HepG2 (cell line): ENCODE measurements around the gene RASAL1. TPM values are rescaled to one million over a fixed set of nuclear protein-coding genes. Genes with fewer than 3 reads are reported as not detected.

Experiments used
- CENPX ChIP-seq: sonication (generic); formaldehyde crosslinking; IDR thresholded peaks from 2 replicates; pipeline ENCODE4 v1.9.0; 2021; ENCODE audit warnings: mild to moderate bottlenecking, missing genetic modification reagents, moderate library complexity
- GATAD2A ChIP-seq: IDR thresholded peaks from 2 replicates; pipeline ENCODE4 v1.6.1; 2016
- NFRKB ChIP-seq: fragments of 450-650 bp; IDR thresholded peaks from 2 replicates; pipeline ENCODE4 v1.6.1; 2017
- ONECUT2 ChIP-seq: sonication (generic); formaldehyde crosslinking; IDR thresholded peaks from 2 replicates; pipeline ENCODE4 v1.4.0; 2020; ENCODE audit warnings: missing genetic modification reagents
- PHF8 ChIP-seq: sonication (generic); formaldehyde crosslinking; IDR thresholded peaks from 2 replicates; pipeline ENCODE4 v1.5.0; 2020; ENCODE audit warnings: missing genetic modification reagents
- RXRB ChIP-seq: IDR thresholded peaks from 2 replicates; pipeline ENCODE4 v1.6.1; 2016; ENCODE audit warnings: borderline replicate concordance, missing genetic modification reagents, missing compliant biosample characterization
- SALL1 ChIP-seq: sonication (generic); formaldehyde crosslinking; IDR thresholded peaks from 2 replicates; pipeline ENCODE4 v1.8.0; 2022; ENCODE audit warnings: mild to moderate bottlenecking, missing genetic modification reagents
- SOX5 ChIP-seq: IDR thresholded peaks from 2 replicates; pipeline ENCODE4 v1.6.1; 2016; ENCODE audit warnings: borderline replicate concordance
- SP5 ChIP-seq: IDR thresholded peaks from 2 replicates; pipeline ENCODE4 v1.6.1; 2016; ENCODE audit warnings: low read depth, borderline replicate concordance
- SRSF9 ChIP-seq: fragments of 200-400 bp; formaldehyde crosslinking; IDR thresholded peaks from 2 replicates; pipeline ENCODE4 v1.6.1; 2018; ENCODE audit warnings: borderline replicate concordance, mild to moderate bottlenecking, low read depth, low read length; ENCODE audit not compliant: insufficient read depth, poor library complexity, severe bottlenecking
- TBX2 ChIP-seq: sonication (generic); formaldehyde crosslinking; IDR thresholded peaks from 2 replicates; pipeline ENCODE4 v1.5.0; 2020; ENCODE audit warnings: missing genetic modification reagents, mild to moderate bottlenecking, borderline replicate concordance
- ZBTB38 ChIP-seq: sonication (generic); formaldehyde crosslinking; IDR thresholded peaks from 2 replicates; pipeline ENCODE4 v1.5.1; 2020; ENCODE audit warnings: mild to moderate bottlenecking, missing genetic modification reagents
- ZBTB7A ChIP-seq: sonication (generic); formaldehyde crosslinking; IDR thresholded peaks from 2 replicates; pipeline ENCODE4 v1.8.0; 2022; ENCODE audit warnings: mild to moderate bottlenecking, missing genetic modification reagents
- ZC3H13 ChIP-seq: sonication (generic); formaldehyde crosslinking; IDR thresholded peaks from 2 replicates; pipeline ENCODE4 v1.8.1; 2023; ENCODE audit warnings: mild to moderate bottlenecking, missing genetic modification reagents, moderate library complexity
- ZNF143 ChIP-seq: sonication (generic); formaldehyde crosslinking; IDR thresholded peaks from 2 replicates; pipeline ENCODE4 v1.4.0; 2020; ENCODE audit warnings: missing genetic modification reagents
- ZNF543 ChIP-seq: sonication (generic); formaldehyde crosslinking; IDR thresholded peaks from 2 replicates; pipeline ENCODE4 v1.4.0; 2020; ENCODE audit warnings: mild to moderate bottlenecking, missing genetic modification reagents
- ZNF605 ChIP-seq: sonication (generic); formaldehyde crosslinking; IDR thresholded peaks from 2 replicates; pipeline ENCODE4 v1.8.0; 2022; ENCODE audit warnings: mild to moderate bottlenecking, missing genetic modification reagents
- ZNF629 ChIP-seq: sonication (generic); formaldehyde crosslinking; conservative IDR thresholded peaks from 2 replicates; pipeline ENCODE4 v1.5.0; 2020; ENCODE audit warnings: missing genetic modification reagents
- ZNF788 ChIP-seq: sonication (generic); formaldehyde crosslinking; IDR thresholded peaks from 2 replicates; pipeline ENCODE4 v1.5.0; 2020; ENCODE audit warnings: mild to moderate bottlenecking, missing genetic modification reagents, borderline replicate concordance
- ZSCAN20 ChIP-seq: sonication (generic); formaldehyde crosslinking; IDR thresholded peaks from 2 replicates; pipeline ENCODE4 v1.4.0; 2020; ENCODE audit warnings: missing genetic modification reagents, mild to moderate bottlenecking, borderline replicate concordance
- polyA plus RNA-seq, 8 experiments: library from polyadenylated mRNA; depleted of rRNA in 3 of 8; stranded (reverse) in 7 of 8; unstranded in 1 of 8; fragments of >200 nt; fragmentation: Illumina TruSeq in 4 of 8; extraction: Trizol in 4 of 8; gene quantifications; 2 replicates each; pipeline versions ENCODE4 v1.2.1 to v1.2.3, GENCODE V29; 2011 to 2016; ENCODE audit warnings: low read depth in 4 of 8, missing spikeins in 1 of 8, mixed read lengths in 1 of 8; ENCODE audit not compliant: insufficient read depth in 1 of 8
- total RNA-seq, 5 experiments: library from RNA; depleted of rRNA; stranded (reverse); fragments of >200 nt; fragmentation: Illumina TruSeq; extraction: Trizol; gene quantifications; 2 replicates each; pipeline ENCODE4 v1.2.3, GENCODE V29; 2016; ENCODE audit warnings: low read depth in 1 of 5
- TF ChIP-seq, protein P1 (sequence below): sonication (generic); formaldehyde crosslinking; IDR thresholded peaks from 2 replicates; pipeline ENCODE4 v1.4.0; 2020; ENCODE audit warnings: missing genetic modification reagents
- TF ChIP-seq, protein P2 (sequence below): sonication (generic); formaldehyde crosslinking; IDR thresholded peaks from 2 replicates; pipeline ENCODE4 v1.8.0; 2022; ENCODE audit warnings: mild to moderate bottlenecking, missing genetic modification reagents, borderline replicate concordance
- TF ChIP-seq, protein P3 (sequence below): sonication (generic); formaldehyde crosslinking; IDR thresholded peaks from 2 replicates; pipeline ENCODE4 v1.4.0; 2020; ENCODE audit warnings: mild to moderate bottlenecking, missing genetic modification reagents
- TF ChIP-seq, protein P4 (sequence below): sonication (generic); formaldehyde crosslinking; IDR thresholded peaks from 2 replicates; pipeline ENCODE4 v1.5.1; 2020; ENCODE audit warnings: mild to moderate bottlenecking, missing genetic modification reagents, borderline replicate concordance
- TF ChIP-seq, protein P5 (sequence below): sonication (generic); formaldehyde crosslinking; IDR thresholded peaks from 2 replicates; pipeline ENCODE4 v1.5.1; 2020; ENCODE audit warnings: mild to moderate bottlenecking, moderate library complexity, missing genetic modification reagents

RASAL1 gene
- total and polyA plus RNA-seq, 2 of the 13 experiments (the other 11 are each of a cell fraction or from before 2014, with no cell fraction given) = not detected

DNA sequence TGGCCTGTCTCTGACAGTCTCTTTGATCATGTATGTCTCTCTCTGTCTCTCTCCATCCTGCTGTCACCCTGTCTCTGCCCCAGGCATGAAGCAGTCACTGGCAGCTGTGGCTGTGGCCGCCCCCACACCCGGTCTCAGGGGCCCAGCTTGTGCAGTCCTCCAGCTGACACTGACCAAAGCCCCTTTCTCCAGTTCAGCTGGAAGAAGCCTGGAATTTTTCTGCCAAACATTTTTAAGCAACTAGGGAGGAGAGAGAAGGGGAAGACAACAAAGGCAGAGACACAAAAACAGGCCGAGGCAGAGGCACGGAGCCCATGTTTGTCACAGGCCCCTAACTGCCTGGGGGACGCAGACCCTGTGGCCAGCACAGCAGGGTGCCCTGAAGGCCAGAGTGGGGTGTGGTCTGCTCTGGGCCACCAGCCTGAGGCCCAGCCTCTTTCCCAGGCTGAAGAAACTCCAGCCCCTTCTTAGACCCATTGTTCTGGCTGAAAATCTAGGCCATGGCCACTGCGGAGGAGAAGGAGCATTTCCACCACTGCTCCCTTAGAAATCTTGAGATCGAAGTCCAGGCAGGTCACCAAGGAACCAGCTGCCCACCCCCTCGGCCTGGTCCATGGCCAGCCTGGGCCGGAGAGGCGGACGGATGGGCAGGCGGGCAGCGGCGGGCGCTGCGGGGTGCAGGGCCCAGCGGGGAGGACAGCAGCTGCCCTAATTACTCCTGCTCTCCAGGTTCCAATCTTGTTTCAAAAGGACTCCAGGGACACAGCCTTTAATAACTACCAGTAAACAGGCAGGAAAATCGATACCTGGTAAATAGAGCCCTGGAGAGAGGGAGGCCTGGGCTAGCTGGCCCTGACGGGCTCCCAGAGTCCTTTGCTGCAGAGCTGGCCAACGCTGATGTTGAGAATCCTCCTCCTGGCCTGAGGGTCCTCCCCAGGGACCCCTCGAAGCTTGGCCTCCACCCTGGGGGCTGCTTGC is 64.1 kb downstream of the RASAL1 start (continued):
- no peak for TF ChIP-seq ZSCAN20
- TF ChIP-seq TBX2 (CRISPR knock-in tag) = peak; percentile 51; the same call in 1 of the 2 replicates
- TF ChIP-seq ZNF143 = peak; percentile 77
- TF ChIP-seq ONECUT2 (CRISPR knock-in tag) = peak; percentile 98
- peak; percentile 33; the same call in 1 of the 2 replicates for TF ChIP-seq ZNF605
- no peak for TF ChIP-seq SP5
- TF ChIP-seq RXRB (CRISPR knock-in tag) = peak; percentile 42; the same call in 1 of the 2 replicates
- peak; percentile 58 for TF ChIP-seq GATAD2A
- peak; percentile 29; the same call in 1 of the 2 replicates for TF ChIP-seq SOX5
- no peak for TF ChIP-seq CENPX (CRISPR knock-in tag)
- TF ChIP-seq ZC3H13 = no peak
- TF ChIP-seq NFRKB = no peak
- TF ChIP-seq, protein P1, sequence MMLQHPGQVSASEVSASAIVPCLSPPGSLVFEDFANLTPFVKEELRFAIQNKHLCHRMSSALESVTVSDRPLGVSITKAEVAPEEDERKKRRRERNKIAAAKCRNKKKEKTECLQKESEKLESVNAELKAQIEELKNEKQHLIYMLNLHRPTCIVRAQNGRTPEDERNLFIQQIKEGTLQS = no peak
- TF ChIP-seq SRSF9 = no peak
- 0 out of 2 replicates have a peak, but pooled peaks have one; percentile 18 for TF ChIP-seq ZBTB38 (CRISPR knock-in tag)
- TF ChIP-seq, protein P2, sequence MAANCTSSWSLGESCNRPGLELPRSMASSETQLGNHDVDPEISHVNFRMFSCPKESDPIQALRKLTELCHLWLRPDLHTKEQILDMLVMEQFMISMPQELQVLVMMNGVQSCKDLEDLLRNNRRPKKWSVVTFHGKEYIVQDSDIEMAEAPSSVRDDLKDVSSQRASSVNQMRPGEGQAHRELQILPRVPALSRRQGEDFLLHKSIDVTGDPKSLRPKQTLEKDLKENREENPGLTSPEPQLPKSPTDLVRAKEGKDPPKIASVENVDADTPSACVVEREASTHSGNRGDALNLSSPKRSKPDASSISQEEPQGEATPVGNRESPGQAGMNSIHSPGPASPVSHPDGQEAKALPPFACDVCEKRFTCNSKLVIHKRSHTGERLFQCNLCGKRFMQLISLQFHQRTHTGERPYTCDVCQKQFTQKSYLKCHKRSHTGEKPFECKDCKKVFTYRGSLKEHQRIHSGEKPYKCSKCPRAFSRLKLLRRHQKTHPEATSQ (CRISPR knock-in tag) = no peak
- TF ChIP-seq, protein P3, sequence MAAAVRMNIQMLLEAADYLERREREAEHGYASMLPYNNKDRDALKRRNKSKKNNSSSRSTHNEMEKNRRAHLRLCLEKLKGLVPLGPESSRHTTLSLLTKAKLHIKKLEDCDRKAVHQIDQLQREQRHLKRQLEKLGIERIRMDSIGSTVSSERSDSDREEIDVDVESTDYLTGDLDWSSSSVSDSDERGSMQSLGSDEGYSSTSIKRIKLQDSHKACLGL = no peak
- TF ChIP-seq, protein P4, sequence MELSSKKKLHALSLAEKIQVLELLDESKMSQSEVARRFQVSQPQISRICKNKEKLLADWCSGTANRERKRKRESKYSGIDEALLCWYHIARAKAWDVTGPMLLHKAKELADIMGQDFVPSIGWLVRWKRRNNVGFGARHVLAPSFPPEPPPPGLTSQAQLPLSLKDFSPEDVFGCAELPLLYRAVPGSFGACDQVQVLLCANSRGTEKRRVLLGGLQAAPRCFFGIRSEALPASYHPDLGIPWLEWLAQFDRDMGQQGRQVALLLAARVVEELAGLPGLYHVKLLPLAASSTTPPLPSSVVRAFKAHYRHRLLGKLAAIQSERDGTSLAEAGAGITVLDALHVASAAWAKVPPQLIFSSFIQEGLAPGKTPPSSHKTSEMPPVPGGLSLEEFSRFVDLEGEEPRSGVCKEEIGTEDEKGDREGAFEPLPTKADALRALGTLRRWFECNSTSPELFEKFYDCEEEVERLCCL (CRISPR knock-in tag) = no peak
- no peak for TF ChIP-seq ZBTB7A (CRISPR knock-in tag)
- TF ChIP-seq, protein P5, sequence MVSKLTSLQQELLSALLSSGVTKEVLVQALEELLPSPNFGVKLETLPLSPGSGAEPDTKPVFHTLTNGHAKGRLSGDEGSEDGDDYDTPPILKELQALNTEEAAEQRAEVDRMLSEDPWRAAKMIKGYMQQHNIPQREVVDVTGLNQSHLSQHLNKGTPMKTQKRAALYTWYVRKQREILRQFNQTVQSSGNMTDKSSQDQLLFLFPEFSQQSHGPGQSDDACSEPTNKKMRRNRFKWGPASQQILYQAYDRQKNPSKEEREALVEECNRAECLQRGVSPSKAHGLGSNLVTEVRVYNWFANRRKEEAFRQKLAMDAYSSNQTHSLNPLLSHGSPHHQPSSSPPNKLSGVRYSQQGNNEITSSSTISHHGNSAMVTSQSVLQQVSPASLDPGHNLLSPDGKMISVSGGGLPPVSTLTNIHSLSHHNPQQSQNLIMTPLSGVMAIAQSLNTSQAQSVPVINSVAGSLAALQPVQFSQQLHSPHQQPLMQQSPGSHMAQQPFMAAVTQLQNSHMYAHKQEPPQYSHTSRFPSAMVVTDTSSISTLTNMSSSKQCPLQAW (CRISPR knock-in tag) = 0 out of 2 replicates have a peak, but pooled peaks have one; percentile 50
- TF ChIP-seq ZNF543 = no peak
- peak; percentile 65 for TF ChIP-seq SALL1 (CRISPR knock-in tag)
- TF ChIP-seq PHF8 = peak; percentile 47; the same call in 1 of the 2 replicates
- 0 out of 2 replicates have a peak, but pooled peaks have one; percentile 41 for TF ChIP-seq ZNF788 (CRISPR knock-in tag)
- peak; percentile 67 for TF ChIP-seq ZNF629
